ENCODE results near the gene MSX2.
"Not testable (repeated sequence)": the region's sequence is repeated elsewhere in the genome, so short reads cannot be mapped to it uniquely, and the experiment has no call there.

The MSX2 gene

DNA sequence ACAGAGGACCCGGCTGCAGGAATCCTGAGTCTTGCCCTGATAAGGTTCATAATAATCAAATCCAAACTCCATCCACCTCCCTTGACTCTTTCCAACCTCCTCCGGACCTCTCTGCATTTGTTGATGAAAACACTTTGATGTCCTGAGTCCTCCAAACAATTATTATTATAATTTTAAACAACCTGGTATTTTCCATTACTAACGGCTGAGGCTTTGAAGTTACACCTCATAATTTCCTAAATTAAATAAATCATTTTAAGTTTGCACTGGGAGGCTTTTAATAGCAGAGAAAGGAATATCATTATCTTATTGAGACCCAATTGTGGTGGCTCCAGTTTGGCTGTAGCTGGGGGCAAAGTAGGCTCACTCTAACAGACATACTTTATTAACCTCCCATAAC lies 9.5 kb downstream of the MSX2 start:
- DNase-seq (ENCODE audit: low read depth) = no peak

DNA sequence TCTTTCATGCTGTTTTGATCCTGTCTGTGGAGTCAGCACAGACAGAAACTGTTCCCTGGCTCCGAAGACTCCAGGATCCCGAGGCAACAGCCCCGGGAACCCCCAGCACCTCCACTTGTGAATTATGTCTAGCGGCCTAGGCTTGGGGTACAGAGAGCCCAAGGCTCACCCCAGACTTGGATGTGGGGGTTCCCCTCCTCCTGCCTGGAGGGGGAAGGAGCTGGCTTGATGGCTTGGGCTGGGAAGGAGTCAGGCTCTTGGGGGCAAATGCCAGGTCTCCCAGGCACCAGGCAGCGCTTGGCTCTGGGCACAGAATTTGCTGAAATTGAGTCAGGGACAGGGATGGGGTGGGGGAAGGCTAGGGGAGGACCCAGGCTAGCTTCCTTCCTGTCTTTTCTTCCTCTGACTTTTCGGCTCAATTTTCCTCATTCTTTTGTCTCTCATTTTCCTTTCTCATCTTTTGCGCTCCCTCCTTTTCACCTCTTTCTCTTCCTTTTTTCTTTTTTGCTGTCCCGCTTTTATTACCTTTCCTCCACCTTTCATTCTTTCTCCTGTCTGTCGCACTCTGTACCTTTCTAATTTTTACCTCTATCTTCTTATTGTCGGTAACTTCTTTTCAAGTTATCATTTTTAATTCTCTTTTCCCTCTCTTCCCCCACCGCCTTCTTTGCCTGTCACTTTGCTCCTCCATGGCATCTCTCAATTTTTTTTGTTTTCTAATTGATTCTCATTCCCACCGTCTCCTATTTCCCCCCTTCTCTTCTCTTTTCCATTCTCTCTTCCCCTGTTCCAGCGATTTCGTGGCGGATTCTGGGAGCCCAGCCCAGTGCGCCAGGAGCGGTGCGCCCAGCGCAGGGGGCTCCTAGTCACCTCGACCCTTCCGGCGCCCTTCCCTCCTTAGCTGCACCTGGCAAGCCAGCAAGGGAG lies 10.5 kb downstream of the MSX2 start:
- DNase-seq (ENCODE audit: low read depth) = no peak

- DNase-seq (ENCODE audit: low read depth) = no peak
Observed at GRCh38 chr5:174735498-174736330, 11.3 kb downstream of the MSX2 start.

GRCh38 chr5:174736331-174736721 lies 11.9 kb downstream of the MSX2 start:
- no peak for DNase-seq (ENCODE audit: low read depth)

DNA sequence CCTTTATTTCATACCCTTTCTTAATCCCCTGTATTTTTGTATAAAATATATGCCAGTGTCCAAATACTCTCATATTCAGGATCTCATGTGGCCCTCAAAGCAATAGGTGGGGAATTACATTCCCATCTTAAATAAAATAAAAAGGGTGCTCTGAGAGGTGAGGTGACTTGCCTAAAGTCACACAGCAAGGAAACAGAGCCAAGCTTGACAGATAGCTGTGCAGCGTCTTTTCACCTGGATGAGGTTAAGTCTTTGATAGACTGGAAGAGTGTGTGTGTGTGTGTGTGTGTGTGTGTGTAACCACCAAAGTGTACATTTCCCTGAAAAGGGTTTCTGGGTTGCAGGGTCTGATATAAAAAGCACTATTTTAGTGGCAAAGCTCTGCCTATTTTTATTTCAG lies 12.4 kb downstream of the MSX2 start:
- DNase-seq (ENCODE audit: low read depth) = no peak

DNA sequence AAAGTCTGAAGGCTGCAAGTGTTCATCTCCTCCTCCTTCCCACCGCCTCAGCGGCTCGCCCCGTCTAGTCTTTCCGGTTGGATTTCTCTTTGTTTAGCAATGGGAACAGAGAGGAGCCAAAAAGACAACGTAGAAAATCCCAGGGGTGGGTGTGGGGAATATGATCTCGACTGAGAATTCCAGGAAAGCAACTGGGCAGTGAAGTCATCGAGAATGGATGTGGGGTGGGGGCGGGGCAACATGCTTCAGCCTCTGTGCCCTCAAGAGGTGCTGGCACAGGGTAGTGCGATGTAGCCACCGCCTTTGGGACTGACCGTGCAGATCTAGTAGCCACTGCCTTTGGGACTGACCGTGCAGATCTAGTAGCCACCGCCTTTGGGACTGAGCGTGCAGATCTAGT lies 12.9 kb downstream of the MSX2 start:
- no peak for DNase-seq (ENCODE audit: low read depth)

GRCh38 chr5:174741352-174741751 lies 17.0 kb downstream of the MSX2 start:
- DNase-seq (ENCODE audit: low read depth) = no peak

DNA sequence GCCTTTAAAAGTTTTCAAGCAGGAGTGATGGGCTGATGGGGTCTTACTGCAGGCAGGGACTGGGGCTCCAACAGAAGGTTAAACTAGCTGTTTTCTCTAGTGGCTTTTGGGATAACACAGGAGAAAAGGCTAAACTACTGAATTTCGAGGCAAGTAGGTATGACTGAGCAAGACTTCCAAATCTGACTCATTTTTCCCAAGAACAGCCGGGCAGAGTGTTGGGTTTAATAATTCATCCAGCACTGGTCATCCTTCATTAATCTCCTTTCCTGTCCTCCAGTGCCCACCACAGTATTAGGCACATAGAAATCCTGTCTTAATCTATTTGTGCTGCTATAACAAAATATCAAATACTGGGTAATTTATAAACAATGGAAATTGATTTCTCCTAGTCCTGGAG lies 20.5 kb downstream of the MSX2 start:
- no peak for DNase-seq (ENCODE audit: low read depth)

DNA sequence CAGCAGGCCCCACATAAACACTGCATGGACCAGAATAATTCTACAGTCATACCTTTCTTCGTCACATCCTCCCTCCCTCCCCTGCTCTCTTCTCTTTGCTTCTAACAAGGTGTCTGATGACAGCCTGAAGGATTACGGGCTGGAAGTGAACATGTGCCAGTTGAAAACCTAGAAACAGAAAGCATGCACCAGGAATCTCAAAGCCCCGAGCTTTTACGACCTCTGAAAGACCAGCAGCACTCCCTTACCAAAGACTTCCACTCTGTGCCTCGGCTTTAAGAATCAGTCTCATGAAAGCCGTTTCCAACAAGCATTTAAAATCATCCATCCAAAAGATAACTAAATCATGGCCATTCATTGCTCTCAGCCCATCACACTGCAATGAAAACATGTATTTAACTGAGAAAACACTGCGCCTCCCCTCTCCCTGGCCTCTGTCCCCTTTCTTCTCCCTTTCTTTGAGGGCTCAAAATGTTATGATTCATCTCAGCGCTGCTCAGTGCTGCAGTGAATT lies 21.3 kb downstream of the MSX2 start:
- DNase-seq (ENCODE audit: low read depth) = no peak

DNA sequence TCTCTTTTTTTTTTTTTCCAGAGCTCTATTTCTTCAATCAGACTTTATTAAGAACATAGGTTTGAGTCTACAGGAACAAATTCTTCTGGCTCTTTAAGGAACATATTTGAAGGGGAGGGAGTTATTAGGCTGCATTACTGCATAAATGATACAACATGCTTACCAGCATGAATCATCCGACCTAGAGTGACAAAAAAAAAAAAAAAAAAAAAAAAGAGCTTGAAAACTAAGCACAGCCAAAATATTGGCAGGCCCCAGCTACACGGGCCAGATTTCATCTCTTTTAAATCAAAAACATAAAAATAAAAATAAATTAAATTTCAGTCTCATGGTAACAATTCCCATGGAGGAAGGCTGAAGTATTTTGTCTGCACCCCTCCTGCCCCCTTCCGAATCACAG lies 26.3 kb downstream of the MSX2 start:
- no peak for DNase-seq (ENCODE audit: low read depth)

DNA sequence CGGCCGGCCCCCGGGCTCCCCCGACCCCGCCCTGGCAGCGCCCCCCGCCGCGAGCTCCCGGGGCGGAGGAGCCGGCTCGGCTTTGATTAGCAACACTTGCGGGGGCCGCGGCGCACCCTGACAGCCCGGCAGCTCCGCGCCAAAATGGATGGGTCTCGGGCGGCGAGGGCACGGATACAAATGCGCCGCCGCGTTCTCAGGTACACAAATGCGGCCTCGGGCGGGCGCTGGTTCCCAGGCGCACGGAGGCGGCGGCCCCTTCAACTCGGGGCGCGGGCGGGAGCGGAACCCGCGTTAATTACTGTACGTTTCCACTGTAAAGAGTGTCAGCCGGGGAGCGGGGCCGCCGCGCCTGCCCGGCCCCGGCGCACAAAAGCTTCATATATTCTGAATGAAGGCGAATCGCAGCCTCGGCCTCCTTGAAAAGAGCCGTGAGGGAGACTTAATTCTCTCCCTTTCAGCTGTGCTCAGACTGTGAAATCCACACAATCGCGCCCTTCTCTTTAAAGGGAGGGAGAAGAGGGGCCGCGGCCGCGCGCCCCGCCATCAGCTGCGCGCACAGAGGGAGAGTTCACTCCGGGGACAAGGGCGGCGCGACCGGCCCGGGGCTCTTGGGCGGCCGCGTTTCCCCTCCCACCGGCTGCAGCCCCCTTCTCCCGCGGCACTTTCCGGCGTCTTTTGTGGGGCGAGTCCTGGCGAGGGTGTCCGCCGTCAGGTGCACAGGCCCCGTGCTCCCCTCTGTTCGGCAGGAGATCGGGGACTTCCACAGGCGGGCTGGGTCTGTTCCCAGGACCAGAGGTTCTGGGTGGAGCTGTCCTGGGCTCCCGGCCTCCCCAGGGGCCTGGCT lies 27.0 kb downstream of the MSX2 start:
- no peak for DNase-seq (ENCODE audit: low read depth)

DNA sequence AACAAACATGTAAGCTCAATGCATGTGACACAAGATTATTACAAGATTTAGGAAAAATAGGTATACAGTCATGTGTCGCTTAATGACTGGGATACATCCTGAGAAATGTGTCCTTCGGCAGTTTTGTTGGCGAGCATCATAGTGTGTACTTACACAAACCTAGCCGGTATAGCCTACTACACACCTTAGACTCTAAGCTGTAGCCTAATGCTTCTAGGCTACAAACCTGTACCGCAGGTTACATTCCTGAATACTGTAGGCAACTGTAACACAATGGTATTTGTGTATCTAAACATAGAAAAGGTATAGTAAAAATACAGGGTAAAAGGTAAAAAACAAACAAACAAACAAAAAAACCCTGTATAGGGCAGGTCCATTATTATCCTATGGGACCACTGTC lies 27.7 kb downstream of the MSX2 start:
- DNase-seq (ENCODE audit: low read depth) = no peak

DNA sequence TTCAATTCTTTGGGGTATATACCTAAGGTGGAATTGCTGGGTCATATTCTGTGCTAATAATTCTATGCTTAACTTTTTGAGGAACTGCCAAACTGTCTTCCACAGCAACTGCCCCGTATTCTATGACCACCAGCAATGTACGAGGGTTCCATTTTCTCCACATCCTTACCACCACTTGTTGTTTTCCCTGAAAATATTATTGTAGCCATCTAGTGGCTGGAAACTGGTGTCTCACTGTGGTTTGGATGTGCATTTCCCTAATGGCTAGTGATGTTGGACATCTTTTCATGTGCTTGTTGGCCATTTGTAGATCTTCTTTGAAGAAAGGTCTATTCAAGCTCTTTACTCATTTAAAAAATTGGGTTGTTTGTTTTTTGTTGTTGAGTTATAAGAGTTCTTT lies 30.7 kb downstream of the MSX2 start:
- no peak for DNase-seq (ENCODE audit: low read depth)

DNA sequence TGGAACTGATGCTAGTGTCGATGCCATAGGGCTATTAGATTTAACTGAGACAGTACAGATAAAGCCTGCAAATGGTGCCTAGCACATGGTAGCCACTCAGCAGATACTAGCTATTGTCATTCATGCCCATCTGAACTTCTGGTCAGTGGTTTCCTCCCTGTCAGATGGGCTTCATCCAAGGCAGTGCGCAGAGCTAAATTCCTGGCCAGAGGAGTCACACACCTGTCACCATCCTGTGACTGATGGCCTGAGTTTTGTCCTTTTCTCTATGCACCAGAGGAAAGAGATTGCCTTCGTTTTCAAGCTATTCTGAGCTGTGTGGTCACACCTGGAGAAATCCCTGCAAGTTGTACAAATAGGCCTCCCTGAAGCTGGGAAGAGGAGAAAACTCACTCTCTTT lies 34.7 kb downstream of the MSX2 start:
- DNase-seq (ENCODE audit: low read depth) = no peak

- no peak for DNase-seq (ENCODE audit: low read depth)
Observed at GRCh38 chr5:174760721-174761120, 36.3 kb downstream of the MSX2 start.

DNA sequence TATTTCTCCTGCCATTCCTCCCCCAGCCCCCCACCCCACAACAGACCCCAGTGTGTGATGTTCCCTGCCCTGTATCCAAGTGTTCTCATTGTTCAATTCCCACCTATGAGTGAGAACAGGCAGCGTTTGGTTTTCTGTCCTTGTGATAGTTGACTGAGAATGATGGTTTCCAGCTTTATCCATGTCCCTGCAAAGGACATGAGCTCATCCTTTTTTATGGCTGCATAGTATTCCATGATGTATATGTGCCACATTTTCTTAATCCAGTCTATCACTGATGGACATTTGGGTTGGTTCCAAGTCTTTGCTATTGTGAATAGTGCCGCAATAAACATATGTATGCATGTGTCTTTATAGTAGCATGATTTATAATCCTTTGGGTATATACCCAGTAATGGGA lies 37.0 kb downstream of the MSX2 start:
- not testable (repeated sequence) for DNase-seq (ENCODE audit: low read depth)

DNA sequence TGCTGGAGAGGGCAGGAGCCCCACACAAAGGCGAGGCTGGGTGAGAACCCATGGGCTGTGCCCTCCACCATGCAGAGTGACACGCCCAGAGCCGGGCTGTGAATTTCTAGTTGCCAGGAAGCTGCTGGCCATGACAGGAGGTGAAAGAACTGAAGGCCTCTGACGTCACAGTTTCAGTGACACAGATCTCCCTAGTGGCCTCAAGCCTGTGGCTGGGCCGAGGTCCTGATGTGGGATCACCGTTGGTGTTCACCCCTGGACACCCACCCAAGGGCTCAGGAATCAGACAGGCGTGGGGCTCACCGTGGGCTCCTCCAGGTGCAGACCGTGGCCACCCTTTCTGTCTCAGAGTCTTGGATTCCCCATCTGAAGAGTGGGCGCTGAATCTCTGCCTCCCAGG lies 39.9 kb downstream of the MSX2 start:
- DNase-seq (ENCODE audit: low read depth) = no peak

DNA sequence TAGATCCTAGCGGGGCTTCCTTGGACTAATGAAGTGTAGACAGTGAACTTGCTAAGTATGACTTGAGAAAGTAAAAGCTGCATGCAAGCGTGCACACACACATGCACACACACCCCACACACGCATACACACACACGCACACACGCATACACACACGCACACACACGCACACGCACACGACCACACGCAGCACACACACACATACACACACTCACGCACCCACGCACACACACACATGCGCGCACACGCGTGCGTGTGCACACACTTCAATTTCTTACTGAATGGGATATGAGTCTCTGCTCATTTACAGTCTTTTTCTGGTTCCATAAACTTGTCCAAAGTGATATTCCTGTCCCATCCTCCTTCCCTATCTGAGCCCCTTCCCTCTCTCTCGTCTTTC lies 41.2 kb downstream of the MSX2 start:
- no peak for DNase-seq (ENCODE audit: low read depth)

DNA sequence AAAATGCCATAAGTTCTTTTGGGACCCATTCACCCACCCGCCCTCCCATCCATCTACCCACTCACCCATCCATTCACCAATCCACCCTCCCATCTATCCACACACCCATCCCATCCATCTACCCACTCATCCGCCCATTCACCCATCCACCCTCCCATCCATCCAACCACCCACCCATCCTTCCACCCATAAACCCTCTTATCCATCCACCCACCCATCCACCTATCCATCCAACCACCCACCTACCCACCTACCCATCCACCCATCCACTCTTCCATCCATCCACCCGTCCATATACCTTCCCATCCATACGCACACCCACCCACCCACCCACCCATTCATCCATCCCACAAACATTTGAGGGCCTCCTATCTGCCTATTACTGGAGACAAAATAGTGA lies 43.3 kb downstream of the MSX2 start:
- no peak for DNase-seq (ENCODE audit: low read depth)

DNA sequence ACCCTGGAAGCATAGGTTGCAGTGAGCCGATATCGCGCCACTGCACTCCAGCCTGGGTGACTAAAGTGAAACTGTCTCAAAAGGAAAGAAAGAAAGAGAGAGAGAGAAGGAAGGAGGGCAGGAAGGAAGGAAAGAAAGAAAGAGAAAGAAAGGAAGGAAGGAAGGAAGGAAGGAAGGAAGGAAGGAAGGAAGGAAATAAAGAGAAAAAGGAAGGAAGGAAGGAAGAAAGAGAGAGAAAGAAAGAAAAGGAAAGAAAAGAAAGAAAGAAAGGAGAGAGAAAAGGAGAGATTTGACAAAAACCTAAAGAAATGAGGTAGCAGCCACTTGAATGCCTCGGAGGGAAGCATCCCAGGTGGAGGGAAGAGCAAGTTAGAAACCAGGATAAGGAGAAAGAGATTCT lies 44.6 kb downstream of the MSX2 start:
- no peak for DNase-seq (ENCODE audit: low read depth)

- no peak for DNase-seq (ENCODE audit: low read depth)
Observed at GRCh38 chr5:174773371-174773770, 49.0 kb downstream of the MSX2 start.

- DNase-seq (ENCODE audit: low read depth) = no peak
Observed at GRCh38 chr5:174775081-174775480, 50.7 kb downstream of the MSX2 start.

All from stimulated activated CD8-positive, alpha-beta memory T cell treated with anti-CD3 and anti-CD28 coated beads, Interleukin-7, amount 100 ng/mL, for 24 hours (primary cell).